HG02588 (cell line): Measurements from ENCODE around the gene SAPCD2.

Experiments used
- ATAC-seq: cut with Tn5 transposase; IDR thresholded peaks from one replicate; pipeline ENCODE4 v1.9.1; 2021; ENCODE audit warnings: mild to moderate bottlenecking, moderate library complexity; ENCODE audit not compliant: unreplicated experiment

Gene SAPCD2

GRCh38 chr9:137107982-137108381 is 37.6 kb upstream of the SAPCD2 start:
- ATAC-seq: no peak

- ATAC-seq: no peak
Measured at GRCh38 chr9:137107312-137107921, 37.1 kb upstream of the SAPCD2 start.

- ATAC-seq: no peak
Measured at GRCh38 chr9:137106662-137107250, 36.4 kb upstream of the SAPCD2 start.

GRCh38 chr9:137105814-137106661 is 35.7 kb upstream of the SAPCD2 start:
- no peak for ATAC-seq

GRCh38 chr9:137103206-137103999 is 33.0 kb upstream of the SAPCD2 start:
- ATAC-seq: no peak

GRCh38 chr9:137099231-137099630 is 28.9 kb upstream of the SAPCD2 start:
- ATAC-seq: no peak

- ATAC-seq: no peak
Measured at GRCh38 chr9:137097761-137098462, 27.6 kb upstream of the SAPCD2 start.

GRCh38 chr9:137096785-137097546 is 26.6 kb upstream of the SAPCD2 start:
- ATAC-seq: no peak

- peak; percentile 77 for ATAC-seq
Measured at GRCh38 chr9:137095664-137096517, 25.5 kb upstream of the SAPCD2 start.

GRCh38 chr9:137089232-137089947 is 19.0 kb upstream of the SAPCD2 start:
- no peak for ATAC-seq

GRCh38 chr9:137088121-137088520 is 17.8 kb upstream of the SAPCD2 start:
- ATAC-seq: no peak

- no peak for ATAC-seq
Measured at GRCh38 chr9:137087409-137087925, 17.1 kb upstream of the SAPCD2 start.

- peak; percentile 75 for ATAC-seq
Measured at GRCh38 chr9:137086531-137087408, 16.4 kb upstream of the SAPCD2 start, which contains the start of gene MAN1B1. MAN1B1 (plus strand) TSS chr9:137086985; CDS start chr9:137087000, 15 bp downstream.

- ATAC-seq: peak; percentile 3
Measured at GRCh38 chr9:137085920-137086530, 15.7 kb upstream of the SAPCD2 start.

- no peak for ATAC-seq
Measured at GRCh38 chr9:137084526-137084925, 14.2 kb upstream of the SAPCD2 start.

GRCh38 chr9:137083394-137084004 is 13.1 kb upstream of the SAPCD2 start:
- no peak for ATAC-seq
